ENCODE measurements around the gene HRG.

Gene HRG

GRCh38 chr3:186637686-186638085 lies 28.1 kb upstream of the HRG start:
- in situ Hi-C loops (cut with HindIII; ENCODE audit: low sequenced_read_pairs): no loop called here

DNA sequence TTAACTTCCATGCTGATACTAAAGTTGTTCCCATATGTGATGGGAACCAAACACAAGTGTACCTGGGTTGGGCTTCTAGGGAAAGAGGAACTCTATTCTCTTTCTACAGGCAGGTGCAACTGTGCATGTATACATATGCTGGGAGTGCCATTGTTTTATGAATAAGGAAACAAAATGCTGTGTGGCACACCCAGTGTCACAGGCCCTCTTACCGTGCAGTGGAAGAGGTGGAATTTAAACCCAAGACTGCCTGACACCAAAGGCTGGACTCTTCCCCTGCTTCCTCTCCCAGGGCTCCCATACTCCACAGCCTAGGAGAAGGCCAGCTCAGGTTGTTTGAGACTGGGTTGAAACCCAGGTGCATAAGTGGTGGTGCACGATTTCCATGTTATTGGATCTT lies 27.6 kb upstream of the HRG start:
- in situ Hi-C loops (cut with HindIII; ENCODE audit: low sequenced_read_pairs): no loop called here

DNA sequence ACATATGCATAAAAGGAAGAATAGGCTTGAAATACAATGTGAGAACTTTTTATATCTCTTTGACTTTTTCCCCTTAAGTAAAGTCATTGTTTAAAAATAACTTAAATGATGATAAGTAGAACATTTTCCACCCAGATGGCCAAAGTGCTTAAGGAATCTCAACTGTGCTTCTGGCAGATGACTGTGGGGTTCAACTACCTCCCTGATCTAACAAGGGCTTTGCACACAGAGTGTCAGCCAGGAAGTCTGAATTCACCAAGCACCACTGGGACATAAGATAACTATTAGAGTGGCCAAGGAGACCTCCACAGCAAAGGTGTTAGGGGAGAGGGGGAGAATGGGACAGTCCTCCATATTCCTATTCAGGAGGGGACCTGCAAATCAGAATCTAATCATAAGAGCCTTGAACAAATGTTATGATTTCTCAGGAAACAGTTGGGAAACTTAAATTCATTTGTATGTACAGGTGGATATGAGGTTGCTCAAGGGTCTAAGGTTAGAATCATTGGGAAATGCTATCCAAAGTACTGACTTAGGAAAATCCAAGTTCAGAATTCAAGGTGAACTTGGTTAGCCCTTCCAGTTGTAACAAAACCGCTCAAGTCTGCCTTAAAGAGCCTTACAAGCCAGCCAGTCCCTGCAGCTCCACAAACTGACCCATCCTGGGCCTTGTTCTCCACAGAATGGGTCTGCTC lies 25.9 kb upstream of the HRG start, which contains the start of gene FETUB:
FETUB (plus strand) TSS at position 622 of the 695 bp plus-strand sequence; CDS start at position 684, 62 bp downstream.
- in situ Hi-C loops (cut with HindIII; ENCODE audit: low sequenced_read_pairs): no loop called here

- in situ Hi-C loops (cut with HindIII; ENCODE audit: low sequenced_read_pairs): no loop called here
Measured at GRCh38 chr3:186640473-186640818, 25.4 kb upstream of the HRG start.

GRCh38 chr3:186640929-186641328 lies 24.9 kb upstream of the HRG start:
- in situ Hi-C loops (cut with HindIII; ENCODE audit: low sequenced_read_pairs): no loop called here

GRCh38 chr3:186642014-186642413 lies 23.8 kb upstream of the HRG start:
- in situ Hi-C loops (cut with HindIII; ENCODE audit: low sequenced_read_pairs): no loop called here

- in situ Hi-C loops (cut with HindIII; ENCODE audit: low sequenced_read_pairs): no loop called here
Measured at GRCh38 chr3:186643493-186643892, 22.3 kb upstream of the HRG start.

DNA sequence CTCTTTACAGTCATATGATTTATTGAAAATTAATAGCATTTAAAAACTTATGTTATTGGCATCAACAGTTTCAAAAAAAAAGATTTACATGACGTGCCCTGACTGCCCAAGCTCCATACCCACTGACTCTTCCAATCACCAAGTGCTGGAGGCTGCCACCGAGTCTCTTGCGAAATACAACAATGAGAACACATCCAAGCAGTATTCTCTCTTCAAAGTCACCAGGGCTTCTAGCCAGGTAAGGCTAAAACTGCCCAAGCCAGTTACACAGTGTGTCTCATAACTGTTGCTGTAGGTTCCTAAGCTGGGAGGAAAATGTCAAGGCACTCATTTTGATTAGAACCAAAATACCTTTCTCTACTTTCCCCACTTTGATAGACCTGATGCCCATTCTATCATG lies 21.1 kb upstream of the HRG start:
- in situ Hi-C loops (cut with HindIII; ENCODE audit: low sequenced_read_pairs): no loop called here

DNA sequence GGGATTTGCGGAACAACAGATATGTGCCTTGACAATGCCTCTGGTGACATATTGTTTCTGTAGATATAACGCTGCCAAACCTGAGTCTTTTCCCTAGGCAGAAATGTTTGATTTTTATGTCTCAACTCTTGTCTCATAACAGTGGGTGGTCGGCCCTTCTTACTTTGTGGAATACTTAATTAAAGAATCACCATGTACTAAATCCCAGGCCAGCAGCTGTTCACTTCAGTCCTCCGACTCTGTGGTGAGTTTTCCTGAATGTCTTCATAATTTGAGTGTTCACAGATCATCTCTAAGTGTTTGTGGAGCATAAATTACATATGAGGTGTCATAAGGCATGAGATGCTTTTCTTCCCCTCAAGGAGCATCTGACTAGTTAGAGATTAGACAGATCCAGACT lies 19.7 kb upstream of the HRG start:
- in situ Hi-C loops (cut with HindIII; ENCODE audit: low sequenced_read_pairs): no loop called here

GRCh38 chr3:186646841-186647240 lies 19.0 kb upstream of the HRG start:
- in situ Hi-C loops (cut with HindIII; ENCODE audit: low sequenced_read_pairs): no loop called here

DNA sequence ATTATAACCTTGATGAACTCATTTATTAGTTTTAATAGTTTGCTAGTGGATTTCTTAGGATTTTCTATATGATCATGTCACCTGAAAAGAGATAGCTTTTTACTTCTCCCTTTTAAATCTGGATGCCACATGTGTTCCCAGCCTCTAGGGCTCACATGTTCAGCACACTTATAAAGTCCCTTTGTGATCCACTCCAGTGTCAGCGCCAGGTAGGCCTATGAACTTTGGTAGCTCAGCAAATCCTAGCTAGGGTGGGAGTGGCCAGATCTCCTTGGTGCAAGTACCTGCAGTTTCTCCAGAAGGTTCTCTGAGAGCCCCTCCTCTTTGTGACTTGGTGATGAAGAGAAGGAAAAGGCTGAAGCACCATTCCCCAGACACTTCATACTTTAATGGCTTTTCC lies 17.0 kb upstream of the HRG start:
- in situ Hi-C loops (cut with HindIII; ENCODE audit: low sequenced_read_pairs): no loop called here

DNA sequence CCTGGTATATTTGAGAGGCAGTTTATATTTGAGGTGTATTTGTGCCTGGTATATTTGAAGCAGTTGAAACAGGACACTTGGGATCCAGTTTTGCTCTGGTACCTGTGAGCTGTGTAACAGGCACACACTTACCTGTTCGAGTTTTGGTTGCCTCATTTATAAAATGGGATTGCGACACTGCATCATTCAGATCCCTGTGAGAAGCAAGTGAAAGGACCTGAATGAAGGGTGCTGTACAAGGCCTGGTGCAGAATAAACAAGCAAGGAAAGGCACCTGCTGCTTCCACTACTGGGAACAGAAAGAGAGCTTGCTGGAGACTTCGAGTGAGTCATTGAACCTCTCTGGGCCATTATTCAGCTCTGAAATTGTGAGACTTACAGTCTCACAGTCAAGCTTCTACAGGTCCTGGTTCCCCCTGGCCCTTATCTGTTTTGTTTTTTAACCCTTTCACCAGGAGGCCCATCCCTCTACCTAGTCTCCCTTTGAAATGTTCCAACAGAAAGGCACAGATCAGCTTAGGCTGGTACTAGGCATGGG lies 14.1 kb upstream of the HRG start:
- in situ Hi-C loops (cut with HindIII; ENCODE audit: low sequenced_read_pairs): no loop called here

- in situ Hi-C loops (cut with HindIII; ENCODE audit: low sequenced_read_pairs): no loop called here
Measured at GRCh38 chr3:186653080-186653707, 12.6 kb upstream of the HRG start.

DNA sequence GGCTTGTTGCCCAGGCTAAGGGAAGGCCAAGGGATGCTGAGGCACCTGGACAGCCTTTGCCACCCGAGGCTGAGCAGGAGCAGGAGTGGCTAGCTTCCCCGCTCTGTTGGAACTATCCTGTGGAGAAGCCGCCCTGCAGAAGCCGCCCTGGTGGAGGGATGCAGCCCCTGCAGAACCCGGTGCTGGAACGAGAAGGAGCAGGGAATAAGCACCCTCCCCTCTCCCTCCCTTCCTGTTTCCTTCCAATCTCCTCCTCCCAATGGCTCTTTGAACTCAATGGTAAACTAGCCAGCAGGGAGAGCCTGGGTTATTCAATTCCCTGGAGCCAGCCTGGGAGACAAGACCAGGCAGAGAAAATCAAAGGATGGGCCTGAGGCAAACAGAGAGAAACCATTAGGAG lies 11.8 kb upstream of the HRG start:
- in situ Hi-C loops (cut with HindIII; ENCODE audit: low sequenced_read_pairs): no loop called here

DNA sequence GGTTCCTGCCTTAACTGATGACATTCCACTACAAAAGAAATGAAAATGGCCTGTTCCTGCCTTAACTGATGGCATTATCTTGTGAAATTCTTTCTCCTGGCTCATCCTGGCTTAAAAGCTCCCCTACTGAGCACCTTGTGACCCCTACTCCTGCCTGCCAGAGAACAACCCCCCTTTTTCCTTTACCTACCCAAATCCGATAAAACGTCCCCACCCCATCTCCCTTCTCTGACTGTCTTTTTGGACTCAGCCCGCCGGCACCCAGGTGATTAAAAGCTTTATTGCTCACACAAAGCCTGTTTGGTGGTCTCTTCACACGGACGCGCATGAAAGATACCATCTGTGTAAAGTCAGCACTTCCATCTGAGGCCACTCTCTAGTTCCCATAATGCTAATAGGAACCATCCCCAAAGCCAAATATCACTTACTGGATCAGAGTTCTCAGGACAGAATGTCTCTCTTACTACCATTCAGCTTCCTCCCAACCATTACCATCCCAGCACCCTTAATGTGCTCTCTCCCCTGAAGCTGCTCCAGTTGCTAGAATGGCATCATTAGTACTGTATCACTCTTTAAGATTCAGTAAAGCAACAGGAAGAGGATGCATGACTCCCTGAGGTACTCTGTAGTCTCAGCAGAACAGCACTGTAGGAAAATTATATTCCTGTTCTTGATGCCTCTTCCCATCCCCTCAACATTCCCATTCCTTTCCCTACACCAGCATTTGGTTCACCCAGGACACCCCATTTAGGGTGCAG lies 2.3 kb upstream of the HRG start:
- in situ Hi-C loops (cut with HindIII; ENCODE audit: low sequenced_read_pairs): no loop called here

DNA sequence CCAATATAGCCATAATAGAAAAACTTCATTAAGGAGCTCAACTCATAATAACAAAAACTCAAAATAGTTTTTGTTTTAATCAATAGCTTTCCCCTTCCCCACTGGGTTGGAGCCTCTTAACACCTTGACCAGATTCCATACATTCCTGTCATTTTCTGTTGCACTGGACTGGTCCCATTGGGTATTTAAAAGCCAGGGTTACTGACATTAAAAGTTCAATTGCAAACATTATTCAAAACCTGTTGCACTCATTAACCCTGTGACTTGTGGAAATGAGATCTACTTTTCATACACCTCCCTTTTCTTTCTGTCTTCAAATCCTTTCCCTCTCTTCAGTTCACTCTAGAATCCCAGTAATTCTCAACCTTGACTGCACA lies 1.7 kb upstream of the HRG start:
- in situ Hi-C loops (cut with HindIII; ENCODE audit: low sequenced_read_pairs): no loop called here

- in situ Hi-C loops (cut with HindIII; ENCODE audit: low sequenced_read_pairs): no loop called here
Measured at GRCh38 chr3:186664506-186664905, 1.3 kb upstream of the HRG start.

DNA sequence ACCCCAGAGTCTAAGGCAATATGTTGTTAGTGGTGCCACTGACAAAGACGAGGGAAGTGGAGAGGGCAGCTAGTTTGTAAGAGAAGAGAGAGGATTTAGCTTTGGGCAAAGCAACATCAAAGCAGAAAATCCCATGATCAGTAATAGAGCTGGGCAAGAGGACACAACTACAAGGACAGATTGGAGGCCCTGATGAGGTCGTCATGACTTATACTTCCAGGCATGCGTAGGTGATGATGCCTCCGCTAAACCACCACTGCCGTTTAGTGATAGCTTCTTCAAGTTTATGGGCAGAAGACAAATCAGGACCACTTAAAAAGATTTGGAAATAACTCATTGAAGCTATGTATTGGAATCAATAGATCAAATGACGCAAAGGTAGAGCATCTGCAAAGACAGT lies 2.6 kb downstream of the HRG start:
- in situ Hi-C loops (cut with HindIII; ENCODE audit: low sequenced_read_pairs): no loop called here

GRCh38 chr3:186669378-186670084 lies 3.7 kb downstream of the HRG start:
- in situ Hi-C loops (cut with HindIII; ENCODE audit: low sequenced_read_pairs): no loop called here

DNA sequence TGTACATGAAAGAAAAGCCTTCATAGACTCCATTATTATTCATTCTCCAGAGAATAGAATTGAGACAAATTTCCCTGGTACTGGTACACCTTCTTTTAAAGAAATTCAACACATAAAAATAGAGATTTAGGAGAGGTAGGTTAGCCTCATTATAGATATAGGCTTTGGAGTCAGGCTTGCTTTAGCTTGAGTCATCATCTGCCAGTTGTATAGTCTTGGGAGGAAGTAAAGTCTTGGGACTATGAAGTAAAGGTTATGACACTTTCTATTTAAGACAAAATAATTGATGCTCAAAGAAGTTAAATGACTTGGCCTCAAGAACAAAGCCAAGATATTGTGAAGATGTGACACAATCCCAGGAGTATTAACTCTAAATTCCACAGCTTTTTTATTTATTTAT lies 4.3 kb downstream of the HRG start:
- in situ Hi-C loops (cut with HindIII; ENCODE audit: low sequenced_read_pairs): no loop called here

- in situ Hi-C loops (cut with HindIII; ENCODE audit: low sequenced_read_pairs): no loop called here
Measured at GRCh38 chr3:186671051-186671450, 5.2 kb downstream of the HRG start.
